GM13976 (cell line): Measurements from ENCODE around the gene SMIM22.

Source experiments
- DNase-seq: peaks from one replicate; pipeline ENCODE4 v3.0.0; 2012; ENCODE audit warnings: low spot score
- in situ Hi-C: fragments of 300-500 bp; cut with MboI; formaldehyde crosslinking; loops from one replicate; pipeline ENCODE4 v1.12.0; 2022; ENCODE audit warnings: low sequenced_read_pairs, mixed read lengths, inconsistent platforms; ENCODE audit not compliant: unreplicated experiment
- TF ChIP-seq, protein P1 (sequence below): IDR thresholded peaks from 2 replicates; pipeline ENCODE4 v1.5.1; 2012; ENCODE audit warnings: borderline replicate concordance, mild to moderate bottlenecking; ENCODE audit not compliant: insufficient read depth; ENCODE audit errors: extremely low read depth, missing control alignments, control extremely low read depth

SMIM22 gene

DNA sequence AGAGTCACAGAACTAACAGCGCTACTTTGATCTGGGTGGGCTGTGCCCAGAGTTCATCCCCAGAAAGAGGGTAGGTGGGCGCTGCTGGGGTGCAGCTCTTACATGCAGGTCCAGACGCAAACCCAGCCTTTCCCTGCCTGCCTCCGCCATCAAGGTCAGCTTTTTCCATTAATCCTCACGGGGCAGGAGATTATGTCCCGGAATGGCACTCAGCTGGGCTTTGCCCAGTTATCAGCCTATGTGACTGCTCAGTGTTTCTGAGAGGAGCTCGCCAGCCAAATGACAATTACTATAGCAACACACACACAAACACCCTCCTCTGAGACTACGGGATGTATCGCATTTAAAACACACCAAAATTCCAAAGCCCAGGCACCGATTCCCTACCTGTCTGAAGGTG is 31.8 kb downstream of the SMIM22 start:
- TF ChIP-seq, protein P1, sequence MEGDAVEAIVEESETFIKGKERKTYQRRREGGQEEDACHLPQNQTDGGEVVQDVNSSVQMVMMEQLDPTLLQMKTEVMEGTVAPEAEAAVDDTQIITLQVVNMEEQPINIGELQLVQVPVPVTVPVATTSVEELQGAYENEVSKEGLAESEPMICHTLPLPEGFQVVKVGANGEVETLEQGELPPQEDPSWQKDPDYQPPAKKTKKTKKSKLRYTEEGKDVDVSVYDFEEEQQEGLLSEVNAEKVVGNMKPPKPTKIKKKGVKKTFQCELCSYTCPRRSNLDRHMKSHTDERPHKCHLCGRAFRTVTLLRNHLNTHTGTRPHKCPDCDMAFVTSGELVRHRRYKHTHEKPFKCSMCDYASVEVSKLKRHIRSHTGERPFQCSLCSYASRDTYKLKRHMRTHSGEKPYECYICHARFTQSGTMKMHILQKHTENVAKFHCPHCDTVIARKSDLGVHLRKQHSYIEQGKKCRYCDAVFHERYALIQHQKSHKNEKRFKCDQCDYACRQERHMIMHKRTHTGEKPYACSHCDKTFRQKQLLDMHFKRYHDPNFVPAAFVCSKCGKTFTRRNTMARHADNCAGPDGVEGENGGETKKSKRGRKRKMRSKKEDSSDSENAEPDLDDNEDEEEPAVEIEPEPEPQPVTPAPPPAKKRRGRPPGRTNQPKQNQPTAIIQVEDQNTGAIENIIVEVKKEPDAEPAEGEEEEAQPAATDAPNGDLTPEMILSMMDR = no peak

DNA sequence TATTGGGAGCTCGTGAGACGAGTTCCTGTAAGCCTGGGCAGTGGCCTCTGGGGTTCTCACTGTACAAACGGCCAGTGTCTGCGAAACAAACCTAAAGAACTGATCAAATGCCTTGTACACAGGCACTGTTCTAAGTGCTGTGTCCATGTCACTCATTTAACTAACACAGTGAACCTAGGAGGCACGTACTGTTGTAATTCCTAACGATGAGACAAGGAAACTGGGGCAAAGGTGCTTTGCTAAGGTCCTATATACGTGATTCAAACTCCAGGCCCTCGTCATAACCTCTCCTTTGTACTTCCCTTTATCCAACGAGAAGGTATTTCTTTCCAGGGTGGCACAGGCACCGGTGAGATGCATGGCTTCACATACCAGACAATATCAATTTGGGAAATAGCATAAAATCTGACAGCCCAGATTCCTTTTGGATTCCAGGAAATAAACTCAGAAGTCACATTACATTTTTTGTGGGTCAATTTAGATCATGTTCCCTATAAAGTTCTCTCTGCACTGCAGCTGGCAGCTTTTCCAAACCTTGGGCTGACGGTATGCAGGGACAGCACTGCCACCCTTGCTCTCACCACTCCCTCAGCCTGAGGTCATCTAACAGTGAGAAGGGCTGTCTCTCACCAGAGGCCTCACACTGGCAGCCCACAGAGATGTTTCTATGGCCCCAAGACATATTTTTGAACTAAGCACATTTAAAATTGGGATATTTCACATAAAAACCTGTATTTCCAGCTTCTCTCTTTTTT is 33.6 kb downstream of the SMIM22 start:
- in situ Hi-C loops = no loop called here
- TF ChIP-seq, protein P1 = no peak
- DNase-seq = no peak

More for the DNA sequence above, 31.8 kb downstream of the SMIM22 start:
- in situ Hi-C loops = no loop called here
- no peak for DNase-seq

DNA sequence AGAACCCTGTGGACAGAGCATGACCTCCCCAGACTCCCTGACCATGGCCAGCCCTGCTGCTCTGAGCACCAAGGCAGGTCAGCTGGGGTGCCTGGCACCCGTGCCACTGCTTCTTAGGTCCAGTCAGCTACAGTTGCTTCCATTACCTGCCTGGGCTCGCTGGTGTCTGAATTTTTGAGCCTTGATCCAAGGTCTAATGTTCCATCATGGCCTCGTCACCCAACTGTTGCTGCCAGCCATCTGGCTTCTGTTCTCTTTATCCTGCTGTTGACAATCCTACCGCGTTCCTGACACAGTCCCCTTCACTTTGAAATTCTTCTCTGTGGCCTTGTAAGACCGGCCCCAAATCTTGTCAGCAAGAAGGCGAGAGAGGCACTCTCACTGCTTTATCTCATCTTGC is 35.2 kb downstream of the SMIM22 start:
- TF ChIP-seq, protein P1 = no peak
- no peak for DNase-seq
- in situ Hi-C loops = no loop called here

DNA sequence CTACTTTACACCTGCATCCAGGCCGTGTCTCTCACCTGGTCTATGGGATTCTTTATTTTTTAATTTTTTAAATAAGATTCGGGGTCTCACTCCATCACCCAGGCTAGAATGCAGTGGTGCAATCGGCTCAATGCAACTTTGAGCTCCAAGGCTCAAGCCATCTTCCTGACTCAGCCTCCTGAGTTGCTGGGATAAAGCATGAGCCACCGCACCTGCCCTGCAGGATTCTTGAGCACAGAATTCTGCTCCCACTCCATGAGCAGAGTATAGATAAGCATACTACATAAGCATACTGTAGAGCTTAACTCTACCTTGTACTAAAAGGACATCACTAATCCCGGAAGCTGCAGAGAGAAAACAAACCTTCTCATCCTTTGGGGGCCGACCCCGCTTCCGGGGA is 36.4 kb downstream of the SMIM22 start:
- TF ChIP-seq, protein P1 = no peak
- in situ Hi-C loops = no loop called here
- no peak for DNase-seq

DNA sequence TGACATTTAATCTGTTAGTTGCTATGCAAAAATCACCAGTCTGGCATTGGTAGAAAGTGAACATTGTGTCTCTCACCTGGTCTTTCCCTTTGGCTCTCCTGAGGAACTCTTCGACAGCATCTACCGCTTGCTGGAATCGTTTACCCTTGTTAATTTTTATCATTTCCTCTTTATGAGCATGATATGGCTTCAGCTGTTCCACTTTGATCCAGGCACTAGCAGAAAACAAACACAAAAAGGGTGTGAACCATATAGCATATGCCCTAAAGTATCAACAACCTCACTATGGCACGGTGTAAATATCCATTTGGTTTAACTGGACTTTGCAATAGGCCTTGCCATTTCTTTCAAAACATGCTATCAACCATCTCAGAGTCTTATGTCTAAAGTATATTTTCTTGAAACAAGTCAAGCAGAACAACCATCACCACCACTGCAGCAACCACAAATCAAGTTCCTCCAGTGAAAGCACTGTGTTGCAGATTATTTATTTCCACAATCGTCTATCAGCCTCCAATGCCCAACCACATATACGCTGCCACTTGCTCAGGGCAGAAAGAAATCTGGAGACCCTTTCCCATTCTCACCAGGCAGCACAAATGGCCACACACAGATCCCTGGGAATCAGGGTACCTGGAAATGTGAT is 37.7 kb downstream of the SMIM22 start:
- no peak for DNase-seq
- TF ChIP-seq, protein P1 = no peak
- in situ Hi-C loops = no loop called here

DNA sequence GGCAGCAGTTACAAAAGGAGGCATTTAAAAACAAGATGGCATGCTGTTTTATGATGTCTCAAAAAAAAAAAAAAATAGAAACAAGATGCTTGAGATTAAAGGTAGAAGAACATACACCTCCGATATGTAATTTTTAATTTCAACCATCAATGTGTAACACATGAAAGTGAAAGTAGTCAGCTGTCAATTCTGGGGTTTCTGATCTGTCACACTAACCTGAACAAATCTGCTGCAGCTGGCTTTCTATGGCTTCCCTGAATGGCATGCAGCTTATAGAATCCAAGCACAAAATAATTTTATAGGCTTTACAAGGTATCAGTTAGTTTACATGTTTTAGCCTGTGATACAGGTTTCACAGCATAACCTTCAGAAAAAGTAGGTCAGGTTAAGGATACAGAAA is 38.4 kb downstream of the SMIM22 start:
- in situ Hi-C loops = no loop called here
- DNase-seq = no peak
- TF ChIP-seq, protein P1 = no peak
